OCI-LY1 (cell line): Measurements from ENCODE around the gene MMS19.

Source experiments
- H2AFZ ChIP-seq: fragments of 200-600 bp; sonication (generic), shearing (Covaris generic); 2 replicates; pipeline ENCODE4 v1.6.0; 2014; ENCODE audit warnings: antibody characterized with exemption, mild to moderate bottlenecking, low read length
- H3F3A ChIP-seq: fragments of 200-600 bp; sonication (generic), shearing (Covaris generic); 2 replicates; pipeline ENCODE4 v1.6.0; 2014; ENCODE audit warnings: mild to moderate bottlenecking, antibody characterized with exemption, low read length, moderate library complexity; ENCODE audit not compliant: insufficient read depth
- H3K27ac ChIP-seq: fragments of 200-600 bp; sonication (generic); 2 replicates; pipeline ENCODE4 v1.5.1; 2014; ENCODE audit warnings: low read length, mixed run types, mild to moderate bottlenecking, low read depth; ENCODE audit not compliant: poor library complexity, severe bottlenecking
- H3K27me3 ChIP-seq: fragments of 200-600 bp; sonication (generic); 2 replicates; pipeline ENCODE4 v1.6.0; 2014; ENCODE audit warnings: antibody characterized with exemption, mild to moderate bottlenecking, low read length, moderate library complexity; ENCODE audit not compliant: insufficient read depth
- H3K36me3 ChIP-seq: fragments of 200-600 bp; sonication (generic); 2 replicates; pipeline ENCODE4 v1.6.1; 2014; ENCODE audit warnings: mild to moderate bottlenecking, antibody characterized with exemption, low read length, moderate library complexity, mixed read lengths; ENCODE audit not compliant: insufficient read depth
- H3K4me1 ChIP-seq: fragments of 200-600 bp; sonication (generic); 2 replicates; pipeline ENCODE4 v1.5.1; 2014; ENCODE audit warnings: mild to moderate bottlenecking, low read length, moderate library complexity; ENCODE audit not compliant: insufficient read depth, severe bottlenecking
- H3K4me2 ChIP-seq: fragments of 200-600 bp; sonication (generic), shearing (Covaris generic); 2 replicates; pipeline ENCODE4 v1.6.1; 2014; ENCODE audit warnings: low read length
- H3K4me3 ChIP-seq: fragments of 200-600 bp; sonication (generic); 2 replicates; pipeline ENCODE4 v1.5.1; 2014; ENCODE audit warnings: low read length, low read depth, mild to moderate bottlenecking, mixed read lengths; ENCODE audit not compliant: poor library complexity, severe bottlenecking
- H3K79me2 ChIP-seq: fragments of 200-600 bp; shearing (Covaris generic); 2 replicates; pipeline ENCODE4 v1.6.1; 2016; ENCODE audit warnings: mixed run types, low read length, mixed read lengths; ENCODE audit not compliant: insufficient read depth
- H3K9ac ChIP-seq: fragments of 200-600 bp; sonication (generic), shearing (Covaris generic); 2 replicates; pipeline ENCODE4 v1.6.1; 2014; ENCODE audit warnings: mild to moderate bottlenecking, low read length, mixed read lengths
- H3K9me2 ChIP-seq: fragments of 200-600 bp; sonication (generic), shearing (Covaris generic); 2 replicates; pipeline ENCODE4 v1.6.1; 2014; ENCODE audit warnings: low read depth, mild to moderate bottlenecking, low read length, mixed read lengths
- H3K9me3 ChIP-seq: fragments of 200-600 bp; shearing (Covaris generic); 2 replicates; pipeline ENCODE4 v1.6.1; 2014; ENCODE audit warnings: low read length, mixed read lengths
- H4K20me1 ChIP-seq: fragments of 200-600 bp; sonication (generic), shearing (Covaris generic); 2 replicates; pipeline ENCODE4 v1.6.0; 2016; ENCODE audit warnings: mild to moderate bottlenecking, low read length; ENCODE audit not compliant: insufficient read depth
- EZH2 ChIP-seq: fragments of 200-600 bp; sonication (generic), shearing (Covaris generic); IDR thresholded peaks from 2 replicates; pipeline ENCODE4 v1.8.0; 2017; ENCODE audit warnings: borderline replicate concordance, mixed run types, mild to moderate bottlenecking, antibody characterized with exemption, low read length, moderate library complexity, mixed read lengths
- TF ChIP-seq, protein P1 (sequence below): fragments of 200-600 bp; sonication (generic), shearing (Covaris generic); IDR thresholded peaks from 2 replicates; pipeline ENCODE4 v1.5.1; 2017; ENCODE audit warnings: mild to moderate bottlenecking, antibody characterized with exemption, low read length, moderate library complexity, mixed read lengths

MMS19 gene

GRCh38 chr10:97459111-97459510, 39.1 kb downstream of the MMS19 start:
- Histone ChIP-seq H3K4me1 (no peaks in the 10 kb centered on the region), H3K79me2 (no peaks in the 10 kb centered on the region), H3K9me2 (no peaks in the 10 kb centered on the region), H2AFZ (no peak overlapping the region), H3K4me3 (no peak overlapping the region), H3K27ac (no peak overlapping the region), H3K4me2 (no peak overlapping the region), H3F3A (no peaks in the 10 kb centered on the region), H3K36me3 (peaks cover 89% of the 10 kb centered on the region), H4K20me1 (no peaks in the 10 kb centered on the region), H3K9me3 (no peaks in the 10 kb centered on the region), H3K27me3 (no peaks in the 10 kb centered on the region), H3K9ac (no peak overlapping the region)
- TF ChIP-seq EZH2 = no peak
- TF ChIP-seq, protein P1, sequence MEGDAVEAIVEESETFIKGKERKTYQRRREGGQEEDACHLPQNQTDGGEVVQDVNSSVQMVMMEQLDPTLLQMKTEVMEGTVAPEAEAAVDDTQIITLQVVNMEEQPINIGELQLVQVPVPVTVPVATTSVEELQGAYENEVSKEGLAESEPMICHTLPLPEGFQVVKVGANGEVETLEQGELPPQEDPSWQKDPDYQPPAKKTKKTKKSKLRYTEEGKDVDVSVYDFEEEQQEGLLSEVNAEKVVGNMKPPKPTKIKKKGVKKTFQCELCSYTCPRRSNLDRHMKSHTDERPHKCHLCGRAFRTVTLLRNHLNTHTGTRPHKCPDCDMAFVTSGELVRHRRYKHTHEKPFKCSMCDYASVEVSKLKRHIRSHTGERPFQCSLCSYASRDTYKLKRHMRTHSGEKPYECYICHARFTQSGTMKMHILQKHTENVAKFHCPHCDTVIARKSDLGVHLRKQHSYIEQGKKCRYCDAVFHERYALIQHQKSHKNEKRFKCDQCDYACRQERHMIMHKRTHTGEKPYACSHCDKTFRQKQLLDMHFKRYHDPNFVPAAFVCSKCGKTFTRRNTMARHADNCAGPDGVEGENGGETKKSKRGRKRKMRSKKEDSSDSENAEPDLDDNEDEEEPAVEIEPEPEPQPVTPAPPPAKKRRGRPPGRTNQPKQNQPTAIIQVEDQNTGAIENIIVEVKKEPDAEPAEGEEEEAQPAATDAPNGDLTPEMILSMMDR = no peak

- H3K27me3 ChIP-seq = no peaks in the 10 kb centered on the region
- no peaks in the 10 kb centered on the region for H3K9me3 ChIP-seq
- H3K9ac ChIP-seq = no peak overlapping the region
- no peaks in the 10 kb centered on the region for H3K79me2 ChIP-seq
- TF ChIP-seq, protein P1 = no peak
- no peak for TF ChIP-seq EZH2
- H2AFZ ChIP-seq = no peak overlapping the region
- H3K4me2 ChIP-seq = no peak overlapping the region
- H3F3A ChIP-seq = no peaks in the 10 kb centered on the region
- no peak overlapping the region for H3K4me3 ChIP-seq
- no peaks in the 10 kb centered on the region for H3K4me1 ChIP-seq
- no peak overlapping the region for H3K27ac ChIP-seq
- no peaks in the 10 kb centered on the region for H3K9me2 ChIP-seq
- H3K36me3 ChIP-seq = peaks cover 74% of the 10 kb centered on the region
- no peaks in the 10 kb centered on the region for H4K20me1 ChIP-seq
Observed at GRCh38 chr10:97456686-97457065, 41.5 kb downstream of the MMS19 start.

DNA sequence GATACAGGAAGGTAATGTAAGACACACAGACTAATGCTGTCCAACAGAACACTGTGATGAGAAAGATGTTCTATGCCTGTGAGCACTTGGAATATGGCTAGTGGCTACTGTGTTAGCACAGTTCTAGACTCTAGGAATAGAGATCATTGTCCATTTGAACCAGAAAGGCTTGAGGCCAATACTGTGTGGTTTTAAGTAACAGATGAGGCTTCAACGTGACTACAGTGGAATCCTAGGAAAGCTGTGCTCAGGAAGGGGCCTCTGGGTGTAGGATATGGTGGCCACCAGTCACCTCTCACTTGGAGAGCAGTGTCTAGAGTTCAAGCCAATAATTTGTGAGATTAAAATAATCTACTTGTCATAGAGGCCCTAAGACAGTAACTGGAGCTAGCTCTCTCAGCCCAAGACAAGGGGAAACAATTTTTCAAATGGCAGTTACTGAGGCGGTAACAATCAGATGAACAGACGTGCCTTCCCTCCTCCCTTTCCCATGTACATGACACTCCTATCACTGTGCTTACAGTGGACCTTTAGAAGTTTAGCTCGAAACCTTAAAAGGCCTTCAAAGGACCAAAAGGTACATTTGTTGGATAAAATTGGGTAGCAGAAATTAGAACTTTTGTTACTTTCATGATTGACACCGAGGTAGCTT, 42.1 kb downstream of the MMS19 start:
- H3K36me3 ChIP-seq = peaks cover 70% of the 10 kb centered on the region
- H3K4me2 ChIP-seq = no peak overlapping the region
- no peak overlapping the region for H3K9ac ChIP-seq
- no peak overlapping the region for H2AFZ ChIP-seq
- H3K9me2 ChIP-seq = no peaks in the 10 kb centered on the region
- H3F3A ChIP-seq = no peaks in the 10 kb centered on the region
- H3K4me1 ChIP-seq = no peaks in the 10 kb centered on the region
- H4K20me1 ChIP-seq = no peaks in the 10 kb centered on the region
- H3K4me3 ChIP-seq = no peak overlapping the region
- H3K27ac ChIP-seq = no peak overlapping the region
- no peaks in the 10 kb centered on the region for H3K9me3 ChIP-seq
- H3K27me3 ChIP-seq = no peaks in the 10 kb centered on the region
- TF ChIP-seq, protein P1 = no peak
- no peak for TF ChIP-seq EZH2
- H3K79me2 ChIP-seq = no peaks in the 10 kb centered on the region
